ENCODE results near the gene UST.
"Not testable (repeated sequence)": the region's sequence is repeated elsewhere in the genome, so short reads cannot be mapped to it uniquely, and the experiment has no call there.

The UST gene

GRCh38 chr6:148956163-148956562 lies 209.3 kb downstream of the UST start:
- DNase-seq = not testable (repeated sequence)

- no peak for DNase-seq
Observed at GRCh38 chr6:148957752-148958151, 210.9 kb downstream of the UST start.

- no peak for DNase-seq
Observed at GRCh38 chr6:148959008-148959407, 212.2 kb downstream of the UST start.

- no peak for DNase-seq
Observed at GRCh38 chr6:148959501-148959900, 212.7 kb downstream of the UST start.

GRCh38 chr6:148962854-148963515 lies 216.2 kb downstream of the UST start:
- DNase-seq = no peak

- DNase-seq = no peak
Observed at GRCh38 chr6:148963738-148964137, 216.9 kb downstream of the UST start.

GRCh38 chr6:148964467-148964866 lies 217.6 kb downstream of the UST start:
- no peak for DNase-seq

GRCh38 chr6:148965287-148965686 lies 218.5 kb downstream of the UST start:
- no peak for DNase-seq

GRCh38 chr6:148967011-148967520 lies 220.2 kb downstream of the UST start:
- no peak for DNase-seq

- no peak for DNase-seq
Observed at GRCh38 chr6:148967541-148967956, 220.7 kb downstream of the UST start.

GRCh38 chr6:148968771-148969602 lies 222.2 kb downstream of the UST start:
- DNase-seq = no peak

- DNase-seq = no peak
Observed at GRCh38 chr6:148969603-148970061, 222.8 kb downstream of the UST start.

- no peak for DNase-seq
Observed at GRCh38 chr6:148971031-148971927, 224.4 kb downstream of the UST start.

GRCh38 chr6:148972481-148972880 lies 225.7 kb downstream of the UST start:
- peak; percentile 38 for DNase-seq

- DNase-seq = peak; percentile 22
Observed at GRCh38 chr6:148973538-148974208, 226.8 kb downstream of the UST start.

GRCh38 chr6:148974351-148974750 lies 227.5 kb downstream of the UST start:
- no peak for DNase-seq

GRCh38 chr6:148978298-148978697 lies 231.5 kb downstream of the UST start:
- not testable (repeated sequence) for DNase-seq

GRCh38 chr6:148979014-148979901 lies 232.4 kb downstream of the UST start:
- DNase-seq = no peak

GRCh38 chr6:148980234-148980633 lies 233.4 kb downstream of the UST start:
- no peak for DNase-seq

GRCh38 chr6:148981515-148981914 lies 234.7 kb downstream of the UST start:
- no peak for DNase-seq

- DNase-seq = no peak
Observed at GRCh38 chr6:148983101-148983761, 236.4 kb downstream of the UST start.
